Activated T-cell treated with anti-CD3 and anti-CD28 coated beads, Interleukin-2, amount 50 U/mL, for 4 hours (primary cell): ENCODE measurements around the gene SMIM11. TPM values are rescaled to one million over a fixed set of nuclear protein-coding genes. Genes with fewer than 3 reads are reported as not detected.
"Not testable (repeated sequence)": the region's sequence is repeated elsewhere in the genome, so short reads cannot be mapped to it uniquely, and the experiment has no call there.

ENCODE experiments used
- ATAC-seq, 2 donors: fragments of 200-7000 bp; cut with Tn5 transposase; one replicate each; pipeline ENCODE4 v1.10.0; 2021
- DNase-seq: peaks from one replicate; pipeline ENCODE4 v3.0.0-alpha.2; 2020
- H3K27me3 Mint-ChIP-seq: one replicate; pipeline ENCODE4 v1.8.0; 2021; ENCODE audit warnings: low read depth, mixed read lengths
- H3K36me3 Mint-ChIP-seq: one replicate; pipeline ENCODE4 v1.8.0; 2022; ENCODE audit warnings: mixed read lengths; ENCODE audit not compliant: insufficient read depth
- H3K4me1 Mint-ChIP-seq: one replicate; pipeline ENCODE4 v1.8.0; 2021; ENCODE audit warnings: low read depth, mixed read lengths
- H3K4me3 Mint-ChIP-seq: one replicate; pipeline ENCODE4 v1.8.0; 2021; ENCODE audit warnings: mild to moderate bottlenecking, moderate library complexity, mixed read lengths
- H3K9me3 Mint-ChIP-seq: one replicate; pipeline ENCODE4 v1.8.0; 2021; ENCODE audit warnings: mixed read lengths
- total RNA-seq, 3 donors: library from RNA; stranded (reverse); gene quantifications; one replicate each; pipeline ENCODE4 v1.2.1, GENCODE V29; 2021

Gene SMIM11
- total RNA-seq, 3 donors from 2014 or later = 22.8 to 28.9 (median 27.9) TPM

DNA sequence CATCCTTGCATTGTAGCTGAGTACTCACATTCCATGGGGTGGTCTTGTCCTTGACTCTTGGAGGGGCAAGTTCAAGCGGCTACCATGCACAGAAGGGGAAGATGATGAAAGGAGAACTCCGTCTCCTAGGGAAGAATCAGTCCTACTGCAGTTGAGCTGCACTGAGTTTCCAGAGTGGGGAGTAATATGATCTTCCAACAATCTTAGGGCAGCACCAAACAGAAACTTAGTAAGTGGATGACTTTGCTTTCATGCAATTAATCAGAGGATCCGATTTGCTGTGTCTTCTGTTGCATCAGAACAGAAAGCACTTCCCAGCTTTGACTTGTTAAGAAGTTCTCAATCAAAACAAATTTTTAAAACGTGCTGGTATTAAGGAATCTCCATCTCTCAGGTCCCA is 48.5 kb downstream of the SMIM11 start, which contains the start of gene SMIM34:
TSS of gene SMIM34 (minus strand) at position 147 of the 400 bp plus-strand sequence. CDS start at position 35, 112 bp downstream.
- not testable (repeated sequence) for H3K4me1 Mint-ChIP-seq, DNase-seq, ATAC-seq, H3K27me3 Mint-ChIP-seq, H3K4me3 Mint-ChIP-seq, H3K36me3 Mint-ChIP-seq, H3K9me3 Mint-ChIP-seq

- H3K4me3 Mint-ChIP-seq, H3K4me1 Mint-ChIP-seq, H3K36me3 Mint-ChIP-seq, H3K27me3 Mint-ChIP-seq, DNase-seq, H3K9me3 Mint-ChIP-seq, ATAC-seq: not testable (repeated sequence)
Measured at GRCh38 chr21:34427339-34427738, 52.0 kb downstream of the SMIM11 start.

DNA sequence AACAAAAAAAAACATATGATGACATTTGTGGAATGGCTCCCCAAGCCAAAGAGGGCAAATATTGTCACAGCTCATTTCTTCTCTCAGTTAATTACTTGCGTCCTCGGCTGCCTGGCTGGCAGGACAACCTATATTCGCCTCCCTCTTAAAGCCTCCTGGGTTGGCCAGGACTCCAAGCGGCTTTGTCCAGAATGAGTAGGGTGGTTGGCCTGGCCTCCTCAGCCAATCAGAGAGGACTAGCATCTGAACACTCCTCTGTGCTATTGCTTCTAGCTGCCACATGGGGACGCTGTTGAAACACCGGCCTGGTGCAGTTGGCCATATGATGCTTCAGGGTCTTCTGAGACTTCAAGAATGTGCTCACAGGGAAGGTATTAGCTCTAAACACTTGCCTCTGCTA is 53.1 kb downstream of the SMIM11 start:
- not testable (repeated sequence) for ATAC-seq, H3K4me3 Mint-ChIP-seq, DNase-seq, H3K27me3 Mint-ChIP-seq, H3K36me3 Mint-ChIP-seq, H3K4me1 Mint-ChIP-seq, H3K9me3 Mint-ChIP-seq

DNA sequence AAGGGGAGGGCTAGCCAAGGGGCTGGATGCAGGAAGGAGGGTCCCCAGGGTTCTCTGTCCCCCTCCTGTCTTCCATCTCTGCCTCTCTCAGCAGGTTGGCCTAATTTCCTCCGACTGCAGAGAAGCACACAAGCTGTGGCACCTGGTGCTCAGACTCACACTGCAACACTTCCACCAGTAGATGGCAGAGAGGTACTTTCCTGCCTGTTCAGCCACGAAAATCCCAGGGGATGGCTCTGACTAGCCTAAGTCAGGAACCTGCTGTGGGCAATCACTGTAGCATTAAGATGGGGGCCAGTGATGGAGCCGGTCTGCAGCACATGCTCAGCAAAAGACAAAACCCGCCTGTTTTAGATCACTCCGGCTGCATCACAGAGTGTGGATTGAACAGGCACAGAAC is 54.4 kb downstream of the SMIM11 start:
- not testable (repeated sequence) for H3K9me3 Mint-ChIP-seq, H3K36me3 Mint-ChIP-seq, H3K4me3 Mint-ChIP-seq, ATAC-seq, DNase-seq, H3K27me3 Mint-ChIP-seq, H3K4me1 Mint-ChIP-seq

Other genes starting within 250 kb of the SMIM11 start
- gene KCNE2, start 11.5 kb upstream of the SMIM11 start, total RNA-seq = not detected
- not detected for gene SMIM34, start 48.4 kb downstream of the SMIM11 start, total RNA-seq
- under 1 TPM; 0.22 to 0.26 (median 0.25) TPM for gene KCNE1, start 136.7 kb downstream of the SMIM11 start, total RNA-seq
- 10 to 100 TPM; 13.2 to 17.3 (median 17.3) TPM for gene RCAN1, start 239.6 kb downstream of the SMIM11 start, total RNA-seq